ENCODE data around the gene KDSR. TPM values are rescaled to one million over a fixed set of nuclear protein-coding genes. Genes with fewer than 3 reads are reported as not detected.

The KDSR gene
- total and polyA plus RNA-seq, 7 donors = 10.4 to 33.0 (median 21.6) TPM

DNA sequence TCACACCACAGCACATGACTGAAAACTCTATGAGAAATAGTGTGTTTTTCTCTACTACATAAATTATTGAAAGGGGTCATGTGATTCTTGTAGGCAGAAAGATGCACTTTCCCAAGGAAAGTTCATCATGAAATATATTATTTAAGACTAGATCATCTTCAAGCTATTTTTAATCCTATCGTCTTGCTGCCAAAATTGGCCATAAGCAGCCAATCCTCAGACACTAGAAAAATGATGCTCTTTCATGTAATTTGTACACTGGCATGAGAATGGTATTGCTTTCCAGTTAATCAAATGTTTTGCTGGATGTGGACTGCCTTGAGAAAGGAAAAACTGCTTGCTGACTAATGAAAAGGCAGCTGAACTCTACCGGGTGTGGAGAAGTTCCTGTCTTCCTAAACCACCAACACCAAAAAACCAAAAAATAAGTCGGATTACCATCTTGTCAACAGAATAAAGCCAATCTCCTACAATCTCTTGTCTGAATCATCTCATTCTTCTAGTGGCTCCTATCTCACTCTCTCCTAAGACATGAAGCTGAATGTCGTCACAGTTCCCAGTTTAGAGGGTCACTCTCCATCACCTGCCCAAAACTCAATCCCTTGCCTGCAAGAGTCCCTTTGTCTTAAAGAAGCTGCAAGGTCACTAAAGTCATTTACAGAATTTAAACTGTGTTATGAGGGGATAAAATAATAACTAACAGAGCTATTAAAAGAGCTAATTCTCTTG lies 52.8 kb downstream of the KDSR start:
- 38 to 56% (median 40%) methylated on average over 4 of the region's 4 CpGs for WGBS, 3 donors
- no peaks in the 10 kb centered on the region for H3K27me3 ChIP-seq (ENCODE audit: insufficient read depth in 3 of 3, low read length in 2 of 3)
- no peaks in the 10 kb centered on the region for H3K9me3 ChIP-seq
- H3K27ac ChIP-seq = peak overlapping the region; percentile 51
- DNase-seq = no peak
- no peak for ATAC-seq
- no peaks in the 10 kb centered on the region for H3K36me3 ChIP-seq (ENCODE audit: insufficient read depth in 1 of 2, low read depth in 1 of 2)
- intact Hi-C loops (cut with DNase I) = no loop called here
- peaks cover 49% of the 10 kb centered on the region for H3K4me1 ChIP-seq
- TF ChIP-seq, protein P1, sequence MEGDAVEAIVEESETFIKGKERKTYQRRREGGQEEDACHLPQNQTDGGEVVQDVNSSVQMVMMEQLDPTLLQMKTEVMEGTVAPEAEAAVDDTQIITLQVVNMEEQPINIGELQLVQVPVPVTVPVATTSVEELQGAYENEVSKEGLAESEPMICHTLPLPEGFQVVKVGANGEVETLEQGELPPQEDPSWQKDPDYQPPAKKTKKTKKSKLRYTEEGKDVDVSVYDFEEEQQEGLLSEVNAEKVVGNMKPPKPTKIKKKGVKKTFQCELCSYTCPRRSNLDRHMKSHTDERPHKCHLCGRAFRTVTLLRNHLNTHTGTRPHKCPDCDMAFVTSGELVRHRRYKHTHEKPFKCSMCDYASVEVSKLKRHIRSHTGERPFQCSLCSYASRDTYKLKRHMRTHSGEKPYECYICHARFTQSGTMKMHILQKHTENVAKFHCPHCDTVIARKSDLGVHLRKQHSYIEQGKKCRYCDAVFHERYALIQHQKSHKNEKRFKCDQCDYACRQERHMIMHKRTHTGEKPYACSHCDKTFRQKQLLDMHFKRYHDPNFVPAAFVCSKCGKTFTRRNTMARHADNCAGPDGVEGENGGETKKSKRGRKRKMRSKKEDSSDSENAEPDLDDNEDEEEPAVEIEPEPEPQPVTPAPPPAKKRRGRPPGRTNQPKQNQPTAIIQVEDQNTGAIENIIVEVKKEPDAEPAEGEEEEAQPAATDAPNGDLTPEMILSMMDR (IDR thresholded peaks at IDR 0.05) = no peak
- peak overlapping the region; percentile 71 for H3K4me3 ChIP-seq

DNA sequence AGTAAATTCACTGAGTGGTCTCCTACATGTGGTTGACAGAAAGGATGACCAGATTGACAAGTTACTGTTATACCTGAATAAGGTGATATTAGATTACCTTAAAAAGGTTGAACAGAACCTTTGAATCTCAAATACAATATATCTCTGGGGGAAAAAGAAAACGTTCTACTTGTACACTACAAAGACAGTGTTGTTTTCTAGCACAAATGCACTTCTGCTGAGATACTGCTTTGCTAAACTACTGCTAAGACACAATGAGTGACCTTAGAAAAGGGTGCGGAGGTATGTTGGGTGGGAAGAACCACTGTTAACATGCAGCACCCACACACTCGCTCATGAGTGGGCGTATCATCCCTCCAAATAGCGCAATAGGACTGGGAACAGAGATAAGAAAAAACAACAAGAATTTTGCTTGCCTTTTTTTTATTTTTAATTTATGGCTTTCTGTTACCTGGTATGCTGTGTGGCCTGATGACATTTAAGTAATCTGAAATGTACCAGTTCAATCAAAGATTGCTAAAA lies 53.5 kb downstream of the KDSR start:
- DNase-seq (no peak), ATAC-seq (no peak)
- peaks cover 49% of the 10 kb centered on the region for H3K4me1 ChIP-seq
- H3K36me3 ChIP-seq (ENCODE audit: insufficient read depth in 1 of 2, low read depth in 1 of 2) = no peaks in the 10 kb centered on the region
- no peaks in the 10 kb centered on the region for H3K27me3 ChIP-seq (ENCODE audit: insufficient read depth in 3 of 3, low read length in 2 of 3)
- WGBS, 3 donors = 82 to 87% (median 84%) methylated on average over 5 of the region's 5 CpGs
- no peak overlapping the region for H3K27ac ChIP-seq
- TF ChIP-seq, protein P1 (IDR thresholded peaks at IDR 0.05) = no peak
- H3K4me3 ChIP-seq = no peak overlapping the region
- no peaks in the 10 kb centered on the region for H3K9me3 ChIP-seq
- intact Hi-C loops (cut with DNase I) = no loop called here

DNA sequence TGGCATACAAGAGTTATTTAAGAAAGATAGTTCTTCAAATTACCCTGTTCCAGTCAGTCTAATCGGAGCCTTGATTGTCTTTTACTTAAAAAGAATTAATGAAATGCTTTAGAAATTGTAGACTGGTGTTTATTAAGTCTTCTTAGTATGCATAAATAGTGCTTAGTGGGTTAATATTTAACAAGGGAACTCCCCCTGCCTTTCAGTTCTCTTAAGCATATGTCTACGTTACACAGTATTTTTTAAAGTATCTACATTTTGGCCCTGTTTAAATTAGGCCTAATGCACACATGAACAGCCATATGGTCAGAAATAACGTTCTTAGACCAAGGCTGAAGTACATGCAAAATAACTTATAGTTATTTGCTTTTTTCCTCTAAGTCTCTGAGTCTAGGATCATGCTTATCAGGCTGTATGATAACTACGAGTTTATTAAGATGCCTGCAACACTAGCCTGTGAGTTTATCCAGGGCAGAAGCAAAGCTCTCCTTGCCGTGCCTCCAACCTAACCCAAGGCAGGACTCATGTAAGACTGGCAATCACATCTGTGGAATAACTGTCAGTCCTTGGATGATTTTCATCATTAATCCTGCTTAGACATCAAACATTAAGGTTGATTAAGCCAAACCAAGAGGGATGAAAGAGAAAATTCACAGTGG lies 54.1 kb downstream of the KDSR start:
- H3K4me1 ChIP-seq = peaks cover 49% of the 10 kb centered on the region
- intact Hi-C loops (cut with DNase I) = no loop called here
- 53 to 65% (median 57%) methylated on average over 5 of the region's 5 CpGs for WGBS, 3 donors

DNA sequence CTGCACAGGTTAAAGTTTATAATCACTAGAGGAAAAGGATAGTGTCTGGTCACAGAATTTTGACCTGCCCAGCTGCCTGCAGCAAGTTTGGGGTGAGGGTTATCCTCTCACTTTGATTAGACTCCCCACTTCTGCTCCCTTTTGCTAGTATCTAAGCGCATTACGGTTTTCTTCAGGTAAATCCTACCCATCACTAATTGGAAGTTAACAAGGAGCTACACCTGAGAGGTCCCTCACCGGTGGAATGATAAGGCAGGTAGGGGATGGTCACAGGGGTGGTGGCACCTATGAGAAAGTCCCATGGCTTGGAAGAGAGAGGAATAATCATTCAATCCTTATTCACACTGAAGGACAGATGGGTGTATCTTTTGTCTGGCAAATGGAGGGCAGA lies 55.0 kb downstream of the KDSR start:
- H3K4me1 ChIP-seq = peaks cover 54% of the 10 kb centered on the region
- DNase-seq (no peak), ATAC-seq (no peak)
- TF ChIP-seq, protein P1 (IDR thresholded peaks at IDR 0.05) = no peak
- H3K4me3 ChIP-seq = no peak overlapping the region
- 98 to 100% (median 99%) methylated on average over 3 of the region's 3 CpGs for WGBS, 3 donors
- H3K27ac ChIP-seq = no peak overlapping the region
- no peaks in the 10 kb centered on the region for H3K27me3 ChIP-seq (ENCODE audit: insufficient read depth in 3 of 3, low read length in 2 of 3)
- intact Hi-C loops (cut with DNase I) = no loop called here
- H3K9me3 ChIP-seq = no peaks in the 10 kb centered on the region
- H3K36me3 ChIP-seq (ENCODE audit: insufficient read depth in 1 of 2, low read depth in 1 of 2) = no peaks in the 10 kb centered on the region

More for the DNA sequence above, 54.1 kb downstream of the KDSR start:
- Histone ChIP-seq H3K27ac (peak overlapping the region; percentile 20), H3K9me3 (no peaks in the 10 kb centered on the region), H3K4me3 (no peak overlapping the region), H3K27me3 (ENCODE audit: insufficient read depth in 3 of 3, low read length in 2 of 3) (no peaks in the 10 kb centered on the region), H3K36me3 (ENCODE audit: insufficient read depth in 1 of 2, low read depth in 1 of 2) (no peaks in the 10 kb centered on the region)
- ATAC-seq (no peak), DNase-seq (no peak)
- TF ChIP-seq, protein P1 (IDR thresholded peaks at IDR 0.05) = no peak
